CD4-positive, alpha-beta T cell treated with Interleukin-12 subunit alpha and Interleukin-12 subunit beta, for 1 hour (primary cell): ENCODE results near the gene KLF16.
"Not testable (repeated sequence)": the region's sequence is repeated elsewhere in the genome, so short reads cannot be mapped to it uniquely, and the experiment has no call there.

Experiments
- DNase-seq: peaks from one replicate; pipeline ENCODE4 v3.0.0-alpha.2; 2020

Gene KLF16

GRCh38 chr19:1883784-1884183 is 20.4 kb upstream of the KLF16 start:
- DNase-seq: peak; percentile 35

- DNase-seq: no peak
Observed at GRCh38 chr19:1882786-1883692, 19.7 kb upstream of the KLF16 start.

GRCh38 chr19:1882089-1882785 is 18.9 kb upstream of the KLF16 start:
- DNase-seq: peak; percentile 89

GRCh38 chr19:1881393-1882088 is 18.2 kb upstream of the KLF16 start:
- DNase-seq: not testable (repeated sequence)

- no peak for DNase-seq
Observed at GRCh38 chr19:1880611-1881392, 17.4 kb upstream of the KLF16 start.

- DNase-seq: not testable (repeated sequence)
Observed at GRCh38 chr19:1879982-1880381, 16.6 kb upstream of the KLF16 start.

- not testable (repeated sequence) for DNase-seq
Observed at GRCh38 chr19:1878583-1878982, 15.2 kb upstream of the KLF16 start.

GRCh38 chr19:1877280-1877660 is 13.9 kb upstream of the KLF16 start:
- DNase-seq: not testable (repeated sequence)

GRCh38 chr19:1876496-1877279 is 13.3 kb upstream of the KLF16 start:
- DNase-seq: not testable (repeated sequence)

GRCh38 chr19:1875646-1876495 is 12.5 kb upstream of the KLF16 start:
- DNase-seq: peak; percentile 88

GRCh38 chr19:1875265-1875645 is 11.9 kb upstream of the KLF16 start:
- DNase-seq: not testable (repeated sequence)

GRCh38 chr19:1874554-1875185 is 11.3 kb upstream of the KLF16 start:
- peak; percentile 60 for DNase-seq

- DNase-seq: no peak
Observed at GRCh38 chr19:1873524-1874473, 10.4 kb upstream of the KLF16 start.

GRCh38 chr19:1872807-1873523 is 9.6 kb upstream of the KLF16 start:
- DNase-seq: no peak

- no peak for DNase-seq
Observed at GRCh38 chr19:1871630-1872029, 8.3 kb upstream of the KLF16 start.

GRCh38 chr19:1871140-1871597 is 7.8 kb upstream of the KLF16 start:
- DNase-seq: no peak

GRCh38 chr19:1868971-1869370 is 5.6 kb upstream of the KLF16 start:
- DNase-seq: no peak

- no peak for DNase-seq
Observed at GRCh38 chr19:1867349-1867724, 4.0 kb upstream of the KLF16 start.
